ENCODE data around the gene SLC25A18. TPM values are rescaled to one million over a fixed set of nuclear protein-coding genes. Genes with fewer than 3 reads are reported as not detected.
"Not testable (repeated sequence)": the region's sequence is repeated elsewhere in the genome, so short reads cannot be mapped to it uniquely, and the experiment has no call there.

The SLC25A18 gene
- total RNA-seq, 6 experiments from 2014 or later, result 35.1 to 105 (median 45.6) TPM

GRCh38 chr22:17631076-17631565, 67.8 kb downstream of the SLC25A18 start:
- Histone ChIP-seq H3K4me1 (peaks cover 0 to 20% (median 9%) of the 10 kb centered on the region in 4 donors), H3K27ac (no peak overlapping the region), H3K9me3 (no peaks in the 10 kb centered on the region), H3K36me3 (no peaks in the 10 kb centered on the region), H3K27me3 (no peaks in the 10 kb centered on the region), H3K4me3 (no peak overlapping the region)
- intact Hi-C loops (cut with DNase I), result no loop called here
- ATAC-seq, result no peak
- 71% methylated on average over 3 of the region's 9 CpGs for WGBS (ENCODE audit: insufficient coverage, low coverage, low lambda C conversion rate, missing lambda C conversion rate)
- no peak for TF ChIP-seq CTCF (IDR thresholded peaks at IDR 0.05)
- TF ChIP-seq POLR2A (IDR thresholded peaks at IDR 0.05), result no peak
- DNase-seq, result no peak

- H3K9me3 ChIP-seq, result no peaks in the 10 kb centered on the region
- H3K27ac ChIP-seq, result peak overlapping the region in 1 of 3 donors; percentile 39
- no peaks in the 10 kb centered on the region for H3K27me3 ChIP-seq
- ATAC-seq, result peak in 1 of 4 donors; percentile 58
- H3K36me3 ChIP-seq, result no peaks in the 10 kb centered on the region
- WGBS (ENCODE audit: insufficient coverage, low coverage, low lambda C conversion rate, missing lambda C conversion rate), result 32% methylated on average over 3 of the region's 4 CpGs
- intact Hi-C loops (cut with DNase I), result no loop called here
- H3K4me3 ChIP-seq, result no peak overlapping the region
- DNase-seq, result no peak
- TF ChIP-seq POLR2A (IDR thresholded peaks at IDR 0.05) (no peak), CTCF (IDR thresholded peaks at IDR 0.05) (no peak)
- H3K4me1 ChIP-seq, result peaks cover 0 to 9% (median 3%) of the 10 kb centered on the region in 4 donors
Observed at GRCh38 chr22:17633217-17633997, 70.1 kb downstream of the SLC25A18 start.

- intact Hi-C loops (cut with DNase I), result no loop called here
- no peaks in the 10 kb centered on the region for H3K9me3 ChIP-seq
- no peak for ATAC-seq
- H3K4me3 ChIP-seq, result no peak overlapping the region
- no peaks in the 10 kb centered on the region for H3K36me3 ChIP-seq
- TF ChIP-seq POLR2A (IDR thresholded peaks at IDR 0.05), result no peak
- no peak for TF ChIP-seq CTCF (IDR thresholded peaks at IDR 0.05)
- H3K4me1 ChIP-seq, result peaks cover 0 to 9% (median 3%) of the 10 kb centered on the region in 4 donors
- DNase-seq, result no peak
- peak overlapping the region in 1 of 3 donors; percentile 39 for H3K27ac ChIP-seq
- WGBS (ENCODE audit: insufficient coverage, low coverage, low lambda C conversion rate, missing lambda C conversion rate), result 90% methylated on average over 2 of the region's 3 CpGs
- no peaks in the 10 kb centered on the region for H3K27me3 ChIP-seq
Observed at GRCh38 chr22:17633998-17634323, 70.7 kb downstream of the SLC25A18 start.

GRCh38 chr22:17634696-17635095, 71.4 kb downstream of the SLC25A18 start:
- intact Hi-C loops (cut with DNase I), result no loop called here

GRCh38 chr22:17636850-17637249, 73.6 kb downstream of the SLC25A18 start:
- H3K9me3 ChIP-seq; H3K27ac ChIP-seq; DNase-seq; H3K36me3 ChIP-seq; H3K4me3 ChIP-seq; ATAC-seq; H3K27me3 ChIP-seq; intact Hi-C loops (cut with DNase I): not testable (repeated sequence)
- H3K4me1 ChIP-seq, result peaks cover 0 to 13% (median 2%) of the 10 kb centered on the region in 4 donors
- 98% methylated on average over 7 of the region's 10 CpGs for WGBS (ENCODE audit: insufficient coverage, low coverage, low lambda C conversion rate, missing lambda C conversion rate)

More at GRCh38 chr22:17634696-17635095, 71.4 kb downstream of the SLC25A18 start:
- ATAC-seq (no peak), DNase-seq (no peak)
- H3K36me3 ChIP-seq, result no peaks in the 10 kb centered on the region
- TF ChIP-seq CTCF (IDR thresholded peaks at IDR 0.05) (no peak), POLR2A (IDR thresholded peaks at IDR 0.05) (no peak)
- peaks cover 0 to 8% (median 2%) of the 10 kb centered on the region in 4 donors for H3K4me1 ChIP-seq
- H3K4me3 ChIP-seq, result no peak overlapping the region
- no peaks in the 10 kb centered on the region for H3K27me3 ChIP-seq
- H3K27ac ChIP-seq, result no peak overlapping the region
- no peaks in the 10 kb centered on the region for H3K9me3 ChIP-seq
- WGBS (ENCODE audit: insufficient coverage, low coverage, low lambda C conversion rate, missing lambda C conversion rate), result 100% methylated on average over 1 of the region's 3 CpGs

All from right lobe of liver (tissue), 6 donors.